ENCODE measurements around the gene KCTD11.
A peak's percentile ranks its signal among the peaks of the same experiment; 100 is the strongest.

The KCTD11 gene

GRCh38 chr17:7308625-7309433, 43.1 kb upstream of the KCTD11 start:
- peak overlapping the region; percentile 96 for H3K27ac ChIP-seq
- H3K79me2 ChIP-seq = peaks cover 34% of the 10 kb centered on the region
- TF ChIP-seq CTCF (IDR thresholded peaks at IDR 0.05) = no peak
- no peaks in the 10 kb centered on the region for H3K9me3 ChIP-seq (ENCODE audit: control insufficient read depth, low read length)
- H2AFZ ChIP-seq = no peak overlapping the region
- peak overlapping the region; percentile 92 for H3K4me2 ChIP-seq (ENCODE audit: low read length)
- no peaks in the 10 kb centered on the region for H3K27me3 ChIP-seq (ENCODE audit: control insufficient read depth, insufficient read depth, low read length)
- peak overlapping the region; percentile 97 for H3K9ac ChIP-seq
- no peaks in the 10 kb centered on the region for H3K36me3 ChIP-seq (ENCODE audit: control insufficient read depth, insufficient read depth, low read length)
- H3K4me3 ChIP-seq (ENCODE audit: low read depth, low read length) = peak overlapping the region; percentile 97
- peaks cover 17% of the 10 kb centered on the region for H3K4me1 ChIP-seq

- Histone ChIP-seq H3K9ac (no peak overlapping the region), H3K9me3 (ENCODE audit: control insufficient read depth, low read length) (no peaks in the 10 kb centered on the region), H3K4me3 (ENCODE audit: low read depth, low read length) (peak overlapping the region; percentile 97), H2AFZ (no peak overlapping the region), H3K27ac (no peak overlapping the region), H3K27me3 (ENCODE audit: control insufficient read depth, insufficient read depth, low read length) (no peaks in the 10 kb centered on the region), H3K79me2 (peaks cover 42% of the 10 kb centered on the region), H3K36me3 (ENCODE audit: control insufficient read depth, insufficient read depth, low read length) (no peaks in the 10 kb centered on the region), H3K4me1 (peaks cover 24% of the 10 kb centered on the region), H3K4me2 (ENCODE audit: low read length) (peak overlapping the region; percentile 92)
- no peak for TF ChIP-seq CTCF (IDR thresholded peaks at IDR 0.05)
These were observed 42.3 kb upstream of the KCTD11 start for GRCh38 chr17:7309628-7310027.

- H3K27ac ChIP-seq = no peak overlapping the region
- peaks cover 24% of the 10 kb centered on the region for H3K4me1 ChIP-seq
- no peaks in the 10 kb centered on the region for H3K9me3 ChIP-seq (ENCODE audit: control insufficient read depth, low read length)
- TF ChIP-seq CTCF (IDR thresholded peaks at IDR 0.05) = no peak
- no peaks in the 10 kb centered on the region for H3K27me3 ChIP-seq (ENCODE audit: control insufficient read depth, insufficient read depth, low read length)
- H2AFZ ChIP-seq = no peak overlapping the region
- H3K79me2 ChIP-seq = peaks cover 42% of the 10 kb centered on the region
- no peaks in the 10 kb centered on the region for H3K36me3 ChIP-seq (ENCODE audit: control insufficient read depth, insufficient read depth, low read length)
- H3K4me3 ChIP-seq (ENCODE audit: low read depth, low read length) = no peak overlapping the region
- H3K9ac ChIP-seq = no peak overlapping the region
- H3K4me2 ChIP-seq (ENCODE audit: low read length) = no peak overlapping the region
These were observed 40.8 kb upstream of the KCTD11 start for GRCh38 chr17:7311110-7311705.

- H3K79me2 ChIP-seq = peaks cover 42% of the 10 kb centered on the region
- H2AFZ ChIP-seq = no peak overlapping the region
- no peaks in the 10 kb centered on the region for H3K9me3 ChIP-seq (ENCODE audit: control insufficient read depth, low read length)
- H3K4me2 ChIP-seq (ENCODE audit: low read length) = no peak overlapping the region
- H3K4me3 ChIP-seq (ENCODE audit: low read depth, low read length) = no peak overlapping the region
- TF ChIP-seq CTCF (IDR thresholded peaks at IDR 0.05) = no peak
- H3K36me3 ChIP-seq (ENCODE audit: control insufficient read depth, insufficient read depth, low read length) = no peaks in the 10 kb centered on the region
- peaks cover 24% of the 10 kb centered on the region for H3K4me1 ChIP-seq
- H3K27me3 ChIP-seq (ENCODE audit: control insufficient read depth, insufficient read depth, low read length) = no peaks in the 10 kb centered on the region
- H3K27ac ChIP-seq = peak overlapping the region; percentile 16
- no peak overlapping the region for H3K9ac ChIP-seq
These were observed 39.4 kb upstream of the KCTD11 start for GRCh38 chr17:7312432-7313087.

Measured in parathyroid adenoma (tissue), 2 donors.